Neural cell (in vitro differentiated cells): ENCODE measurements around the gene CRADD. TPM values are rescaled to one million over a fixed set of nuclear protein-coding genes. Genes with fewer than 3 reads are reported as not detected.

Experiments used
- H2AFZ ChIP-seq: fragments of 200-600, 300-800 bp; sonication (generic), shearing (Covaris generic); 2 replicates; pipeline ENCODE4 v1.6.0; 2014; ENCODE audit warnings: low read depth, mild to moderate bottlenecking, antibody characterized with exemption, low read length, moderate library complexity
- H3F3A ChIP-seq: fragments of 200-600 bp; shearing (Covaris generic); 2 replicates; pipeline ENCODE4 v1.6.1; 2016; ENCODE audit warnings: mild to moderate bottlenecking, moderate library complexity, mixed read lengths, antibody characterized with exemption, low read length; ENCODE audit not compliant: insufficient read depth, poor library complexity, severe bottlenecking
- H3K27ac ChIP-seq: fragments of 200-600, 300-800 bp; sonication (generic), shearing (Covaris generic); 2 replicates; pipeline ENCODE4 v1.5.1; 2014; ENCODE audit warnings: mild to moderate bottlenecking, low read length, moderate library complexity
- H3K27me3 ChIP-seq: fragments of 300-800, 200-600 bp; sonication (generic), shearing (Covaris generic); 2 replicates; pipeline ENCODE4 v1.6.0; 2014; ENCODE audit warnings: mild to moderate bottlenecking, low read depth, low read length, moderate library complexity; ENCODE audit not compliant: insufficient read depth
- H3K36me3 ChIP-seq: fragments of 300-800, 200-600 bp; sonication (generic), shearing (Covaris generic); 2 replicates; pipeline ENCODE4 v1.5.1; 2014; ENCODE audit warnings: mild to moderate bottlenecking, antibody characterized with exemption, low read length, moderate library complexity; ENCODE audit not compliant: insufficient read depth
- H3K4me2 ChIP-seq: fragments of 300-800, 200-600 bp; sonication (generic), shearing (Covaris generic); 2 replicates; pipeline ENCODE4 v1.6.0; 2014; ENCODE audit warnings: mild to moderate bottlenecking, low read length
- H3K4me3 ChIP-seq: fragments of 300-800, 200-600 bp; sonication (generic), shearing (Covaris generic); 2 replicates; pipeline ENCODE4 v1.5.1; 2014; ENCODE audit warnings: mild to moderate bottlenecking, low read length, moderate library complexity
- H3K79me2 ChIP-seq: fragments of 200-600 bp; shearing (Covaris generic); replicated peaks from 2 replicates; pipeline ENCODE4 v1.6.0; 2014; ENCODE audit warnings: mild to moderate bottlenecking, low read length, moderate library complexity; ENCODE audit not compliant: insufficient read depth
- H3K9ac ChIP-seq: fragments of 300-800, 200-600 bp; sonication (generic), shearing (Covaris generic); 2 replicates; pipeline ENCODE4 v1.6.1; 2016; ENCODE audit warnings: mild to moderate bottlenecking, low read length, mixed read lengths
- H3K9me2 ChIP-seq: fragments of 200-600 bp; shearing (Covaris generic); 2 replicates; pipeline ENCODE4 v1.6.1; 2016; ENCODE audit warnings: mild to moderate bottlenecking, low read length, mixed read lengths; ENCODE audit not compliant: insufficient read depth
- H3K9me3 ChIP-seq: fragments of 200-600, 300-800 bp; sonication (generic), shearing (Covaris generic); 2 replicates; pipeline ENCODE4 v1.6.1; 2016; ENCODE audit warnings: mild to moderate bottlenecking, mixed run types, low read length, moderate library complexity, mixed read lengths
- H4K20me1 ChIP-seq: fragments of 200-600 bp; shearing (Covaris generic); 2 replicates; pipeline ENCODE4 v1.6.1; 2016; ENCODE audit warnings: mild to moderate bottlenecking, mixed run types; ENCODE audit not compliant: insufficient read depth
- EP300 ChIP-seq: fragments of 450-650 bp; conservative IDR thresholded peaks from 2 replicates; pipeline ENCODE4 v1.6.1; 2014; ENCODE audit warnings: antibody characterized with exemption, mild to moderate bottlenecking, moderate library complexity; ENCODE audit not compliant: poor library complexity, severe bottlenecking
- EZH2 ChIP-seq: fragments of 200-600, 300-800 bp; shearing (Covaris generic), sonication (generic); IDR thresholded peaks from 2 replicates; pipeline ENCODE4 v1.6.1; 2014; ENCODE audit warnings: antibody characterized with exemption, low read length, borderline replicate concordance, mild to moderate bottlenecking; ENCODE audit not compliant: insufficient read depth, poor library complexity, severe bottlenecking
- MXI1 ChIP-seq: fragments of 450-650 bp; conservative IDR thresholded peaks from 2 replicates; pipeline ENCODE4 v1.6.1; 2014; ENCODE audit warnings: antibody characterized with exemption, mild to moderate bottlenecking; ENCODE audit not compliant: poor library complexity, severe bottlenecking
- POLR2AphosphoS5 ChIP-seq: IDR thresholded peaks from 2 replicates; pipeline ENCODE4 v1.6.1; 2012
- RAD21 ChIP-seq: fragments of 450-650 bp; conservative IDR thresholded peaks from 2 replicates; pipeline ENCODE4 v1.6.1; 2014; ENCODE audit warnings: antibody characterized with exemption, mild to moderate bottlenecking, moderate library complexity
- SMC3 ChIP-seq: fragments of 450-650 bp; conservative IDR thresholded peaks from 2 replicates; pipeline ENCODE4 v1.6.1; 2014; ENCODE audit warnings: antibody characterized with exemption, mild to moderate bottlenecking, moderate library complexity; ENCODE audit not compliant: poor library complexity
- TAF1 ChIP-seq: IDR thresholded peaks from 2 replicates; pipeline ENCODE4 v1.6.1; 2012; ENCODE audit warnings: low read depth
- polyA plus RNA-seq: library from polyadenylated mRNA; depleted of rRNA; stranded (reverse); fragments of >200 nt; gene quantifications from 2 replicates; pipeline ENCODE4 v1.2.3, GENCODE V29; 2014
- TF ChIP-seq, protein P1 (sequence below): fragments of 450-650 bp; IDR thresholded peaks from 2 replicates; pipeline ENCODE4 v1.5.1; 2014; ENCODE audit warnings: antibody characterized with exemption, mild to moderate bottlenecking, moderate library complexity; ENCODE audit not compliant: poor library complexity, severe bottlenecking
- TF ChIP-seq, protein P2 (sequence below): IDR thresholded peaks from 2 replicates; pipeline ENCODE4 v1.6.1; 2012; ENCODE audit warnings: borderline replicate concordance

Gene CRADD
- polyA plus RNA-seq, 1 donor from 2014 or later = 23.5 TPM

DNA sequence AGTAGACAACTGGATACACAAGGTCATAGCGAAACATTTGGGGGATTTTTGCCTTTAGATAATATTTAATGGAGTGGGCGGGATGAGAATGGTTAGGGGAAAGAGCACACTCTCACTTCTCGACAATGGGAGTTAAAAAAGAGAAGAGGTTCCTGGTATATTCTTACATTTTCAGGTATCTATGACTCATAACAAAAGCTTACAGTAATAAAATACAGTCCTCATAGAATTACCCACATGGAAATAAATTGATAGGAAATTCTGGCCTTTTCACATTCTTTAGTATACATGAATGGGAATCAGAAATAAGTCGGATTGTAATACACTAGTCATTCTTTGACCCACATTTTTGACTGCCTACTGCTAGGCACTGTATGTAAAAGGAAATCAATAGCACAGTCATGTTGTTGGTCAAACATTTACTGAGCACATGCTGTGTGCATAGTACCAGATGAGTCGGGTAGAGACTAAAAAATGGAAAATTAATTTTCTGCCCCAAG lies 8.2 kb upstream of the CRADD start:
- Histone ChIP-seq H4K20me1 (no peaks in the 10 kb centered on the region), H3K36me3 (no peaks in the 10 kb centered on the region), H2AFZ (no peak overlapping the region), H3K27me3 (no peaks in the 10 kb centered on the region), H3K27ac (no peak overlapping the region), H3K4me3 (no peak overlapping the region), H3K79me2 (no peaks in the 10 kb centered on the region), H3K9me2 (no peaks in the 10 kb centered on the region), H3K9me3 (no peaks in the 10 kb centered on the region), H3K9ac (no peak overlapping the region), H3F3A (no peaks in the 10 kb centered on the region), H3K4me2 (no peak overlapping the region)
- TF ChIP-seq, protein P1, sequence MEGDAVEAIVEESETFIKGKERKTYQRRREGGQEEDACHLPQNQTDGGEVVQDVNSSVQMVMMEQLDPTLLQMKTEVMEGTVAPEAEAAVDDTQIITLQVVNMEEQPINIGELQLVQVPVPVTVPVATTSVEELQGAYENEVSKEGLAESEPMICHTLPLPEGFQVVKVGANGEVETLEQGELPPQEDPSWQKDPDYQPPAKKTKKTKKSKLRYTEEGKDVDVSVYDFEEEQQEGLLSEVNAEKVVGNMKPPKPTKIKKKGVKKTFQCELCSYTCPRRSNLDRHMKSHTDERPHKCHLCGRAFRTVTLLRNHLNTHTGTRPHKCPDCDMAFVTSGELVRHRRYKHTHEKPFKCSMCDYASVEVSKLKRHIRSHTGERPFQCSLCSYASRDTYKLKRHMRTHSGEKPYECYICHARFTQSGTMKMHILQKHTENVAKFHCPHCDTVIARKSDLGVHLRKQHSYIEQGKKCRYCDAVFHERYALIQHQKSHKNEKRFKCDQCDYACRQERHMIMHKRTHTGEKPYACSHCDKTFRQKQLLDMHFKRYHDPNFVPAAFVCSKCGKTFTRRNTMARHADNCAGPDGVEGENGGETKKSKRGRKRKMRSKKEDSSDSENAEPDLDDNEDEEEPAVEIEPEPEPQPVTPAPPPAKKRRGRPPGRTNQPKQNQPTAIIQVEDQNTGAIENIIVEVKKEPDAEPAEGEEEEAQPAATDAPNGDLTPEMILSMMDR = no peak
- TF ChIP-seq TAF1 (no peak), POLR2AphosphoS5 (no peak), MXI1 (no peak), EZH2 (no peak), EP300 (no peak), SMC3 (no peak), RAD21 (no peak)
- TF ChIP-seq, protein P2, sequence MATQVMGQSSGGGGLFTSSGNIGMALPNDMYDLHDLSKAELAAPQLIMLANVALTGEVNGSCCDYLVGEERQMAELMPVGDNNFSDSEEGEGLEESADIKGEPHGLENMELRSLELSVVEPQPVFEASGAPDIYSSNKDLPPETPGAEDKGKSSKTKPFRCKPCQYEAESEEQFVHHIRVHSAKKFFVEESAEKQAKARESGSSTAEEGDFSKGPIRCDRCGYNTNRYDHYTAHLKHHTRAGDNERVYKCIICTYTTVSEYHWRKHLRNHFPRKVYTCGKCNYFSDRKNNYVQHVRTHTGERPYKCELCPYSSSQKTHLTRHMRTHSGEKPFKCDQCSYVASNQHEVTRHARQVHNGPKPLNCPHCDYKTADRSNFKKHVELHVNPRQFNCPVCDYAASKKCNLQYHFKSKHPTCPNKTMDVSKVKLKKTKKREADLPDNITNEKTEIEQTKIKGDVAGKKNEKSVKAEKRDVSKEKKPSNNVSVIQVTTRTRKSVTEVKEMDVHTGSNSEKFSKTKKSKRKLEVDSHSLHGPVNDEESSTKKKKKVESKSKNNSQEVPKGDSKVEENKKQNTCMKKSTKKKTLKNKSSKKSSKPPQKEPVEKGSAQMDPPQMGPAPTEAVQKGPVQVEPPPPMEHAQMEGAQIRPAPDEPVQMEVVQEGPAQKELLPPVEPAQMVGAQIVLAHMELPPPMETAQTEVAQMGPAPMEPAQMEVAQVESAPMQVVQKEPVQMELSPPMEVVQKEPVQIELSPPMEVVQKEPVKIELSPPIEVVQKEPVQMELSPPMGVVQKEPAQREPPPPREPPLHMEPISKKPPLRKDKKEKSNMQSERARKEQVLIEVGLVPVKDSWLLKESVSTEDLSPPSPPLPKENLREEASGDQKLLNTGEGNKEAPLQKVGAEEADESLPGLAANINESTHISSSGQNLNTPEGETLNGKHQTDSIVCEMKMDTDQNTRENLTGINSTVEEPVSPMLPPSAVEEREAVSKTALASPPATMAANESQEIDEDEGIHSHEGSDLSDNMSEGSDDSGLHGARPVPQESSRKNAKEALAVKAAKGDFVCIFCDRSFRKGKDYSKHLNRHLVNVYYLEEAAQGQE = no peak

DNA sequence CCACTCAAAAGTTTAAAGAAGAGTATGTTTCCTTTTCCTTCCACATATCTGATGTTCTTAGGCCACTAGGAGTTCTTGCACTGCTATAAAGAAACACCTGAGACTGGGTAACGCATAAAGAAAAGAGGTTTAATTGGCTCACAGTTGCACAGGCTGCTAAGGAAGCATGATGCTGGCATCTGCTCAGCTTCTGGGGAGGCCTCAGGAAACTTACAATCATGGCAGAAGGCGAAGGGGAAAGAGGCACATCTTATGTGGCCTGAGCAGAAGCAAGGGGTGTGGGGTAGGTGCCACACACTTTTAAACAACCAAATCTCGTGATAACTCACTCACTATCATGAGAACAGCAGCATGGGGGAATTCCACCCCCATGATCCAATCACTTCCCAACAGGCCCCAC lies 7.7 kb upstream of the CRADD start:
- Histone ChIP-seq H3K9ac (no peak overlapping the region), H3K9me2 (no peaks in the 10 kb centered on the region), H3K4me2 (no peak overlapping the region), H2AFZ (no peak overlapping the region), H3K4me3 (no peak overlapping the region), H3K9me3 (no peaks in the 10 kb centered on the region), H4K20me1 (no peaks in the 10 kb centered on the region), H3F3A (no peaks in the 10 kb centered on the region), H3K36me3 (no peaks in the 10 kb centered on the region), H3K79me2 (no peaks in the 10 kb centered on the region), H3K27ac (no peak overlapping the region), H3K27me3 (no peaks in the 10 kb centered on the region)
- TF ChIP-seq, protein P2 = no peak
